ENCODE measurements around the gene POU2F1. TPM values are rescaled to one million over a fixed set of nuclear protein-coding genes. Genes with fewer than 3 reads are reported as not detected.

The POU2F1 gene
- total RNA-seq, 4 donors from 2014 or later = 8.7 to 34.0 (median 9.6) TPM

DNA sequence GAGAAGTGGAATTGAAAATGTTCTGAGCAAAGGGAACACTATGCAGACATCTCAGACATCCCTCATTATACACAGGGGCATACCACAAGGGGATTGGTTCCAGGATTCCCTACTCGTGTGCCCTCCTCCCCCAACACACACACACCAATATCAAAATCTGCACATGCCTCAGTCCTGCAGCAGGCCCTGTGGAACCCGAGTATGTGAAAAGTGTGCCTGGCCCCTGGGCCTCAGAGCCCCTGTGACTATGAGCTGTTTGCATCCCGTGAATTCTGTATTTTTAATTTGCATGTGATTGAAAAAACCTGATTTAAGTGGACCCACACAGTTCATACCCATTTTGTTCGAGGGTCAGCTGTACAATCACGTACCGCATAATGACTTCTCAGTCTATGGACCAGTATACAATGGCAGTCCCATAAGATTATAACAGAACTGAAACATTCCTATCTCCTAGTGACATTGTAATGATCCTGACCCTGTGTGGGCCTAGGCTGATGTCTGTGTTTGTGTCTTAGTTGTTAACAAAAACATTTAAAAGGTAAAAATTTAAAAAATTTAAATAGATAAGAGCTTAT is 11.3 kb downstream of the POU2F1 start:
- WGBS, 2 donors = 90% methylated on average over 6 of the region's 6 CpGs
- TF ChIP-seq POLR2A (IDR thresholded peaks at IDR 0.05) = no peak
- intact Hi-C loops (cut with DNase I; ENCODE audit: low total_unique reads) = no loop called here
- no peak for DNase-seq (ENCODE audit: low spot score in 2 of 2)
- no peak overlapping the region for H3K4me3 ChIP-seq (ENCODE audit: low read depth, poor library complexity, severe bottlenecking)

DNA sequence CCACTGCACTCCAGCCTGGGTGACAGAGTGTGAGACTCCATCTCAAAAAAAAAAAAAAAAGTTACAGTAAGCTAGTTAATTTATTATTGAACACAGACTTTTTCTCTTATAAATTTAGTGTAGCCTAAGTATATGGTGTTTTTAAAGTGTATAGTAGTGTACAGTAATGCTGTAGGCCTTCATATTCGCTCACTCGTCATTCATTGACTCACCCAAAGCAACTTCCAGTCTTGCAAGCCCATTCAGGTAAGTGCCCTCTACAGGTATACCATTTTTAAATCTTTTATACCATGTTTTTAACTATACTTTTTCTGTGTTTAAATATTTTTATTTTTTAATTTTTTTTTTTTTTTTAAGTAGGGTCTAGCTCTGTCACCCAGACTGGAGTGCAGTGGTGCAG is 12.1 kb downstream of the POU2F1 start:
- intact Hi-C loops (cut with DNase I; ENCODE audit: low total_unique reads) = no loop called here
- TF ChIP-seq CTCF (IDR thresholded peaks at IDR 0.05) = no peak
- no peak for TF ChIP-seq POLR2A (IDR thresholded peaks at IDR 0.05)
- 95 to 98% methylated on average over 2 of the region's 2 CpGs for WGBS, 2 donors
- no peak overlapping the region for H3K4me3 ChIP-seq (ENCODE audit: low read depth, poor library complexity, severe bottlenecking)
- no peak for DNase-seq (ENCODE audit: low spot score in 2 of 2)

GRCh38 chr1:167233373-167233772 is 12.7 kb downstream of the POU2F1 start:
- intact Hi-C loops (cut with DNase I; ENCODE audit: low total_unique reads) = no loop called here
- TF ChIP-seq POLR2A (IDR thresholded peaks at IDR 0.05) (no peak), CTCF (IDR thresholded peaks at IDR 0.05) (no peak)
- DNase-seq (ENCODE audit: low spot score in 2 of 2) = no peak
- 81 to 87% methylated on average over 1 of the region's 1 CpG for WGBS, 2 donors
- no peak overlapping the region for H3K4me3 ChIP-seq (ENCODE audit: low read depth, poor library complexity, severe bottlenecking)

DNA sequence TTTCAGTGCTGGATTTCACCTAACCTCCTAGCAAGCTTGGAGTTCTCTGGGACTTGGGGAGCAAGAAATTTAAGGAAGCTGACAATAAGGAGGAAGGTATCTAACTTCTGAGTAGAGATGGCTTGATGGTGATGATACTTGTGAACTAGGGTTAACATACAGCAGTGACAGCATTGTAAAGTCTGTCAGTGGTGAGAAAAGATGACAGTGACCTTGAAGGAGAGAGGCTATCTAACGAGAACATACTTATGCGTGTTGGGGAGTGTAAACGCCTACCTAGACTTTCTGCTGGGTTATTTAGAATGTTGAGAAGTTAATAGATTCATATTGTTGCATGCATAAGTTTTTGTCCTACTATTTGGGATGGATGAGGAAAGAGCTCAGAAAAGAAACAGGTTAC is 16.3 kb downstream of the POU2F1 start:
- H3K4me3 ChIP-seq (ENCODE audit: low read depth, poor library complexity, severe bottlenecking) = no peak overlapping the region
- intact Hi-C loops (cut with DNase I; ENCODE audit: low total_unique reads) = no loop called here
- no peak for TF ChIP-seq POLR2A (IDR thresholded peaks at IDR 0.05)
- TF ChIP-seq CTCF (IDR thresholded peaks at IDR 0.05) = no peak
- 92 to 94% methylated on average over 3 of the region's 3 CpGs for WGBS, 2 donors
- DNase-seq (ENCODE audit: low spot score in 2 of 2) = no peak

DNA sequence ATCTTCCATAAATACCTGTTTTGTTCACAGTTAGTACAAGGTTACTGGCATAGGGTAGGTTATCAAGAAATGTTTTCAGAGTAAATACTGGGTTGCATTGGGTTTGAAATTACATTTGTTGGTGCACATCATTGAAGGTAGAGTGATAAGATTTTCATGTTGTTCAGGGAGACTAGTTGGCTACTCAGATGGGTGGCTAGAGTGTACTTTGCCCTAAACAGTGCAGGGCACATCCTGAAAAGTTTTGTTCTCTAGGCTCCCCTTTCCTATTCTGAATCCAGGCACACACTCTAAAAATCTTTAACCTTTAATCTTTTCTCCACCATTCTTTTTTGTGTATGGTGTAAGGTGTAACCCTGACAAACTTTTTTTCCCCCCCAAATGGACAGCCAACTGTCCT is 18.0 kb downstream of the POU2F1 start:
- TF ChIP-seq CTCF (IDR thresholded peaks at IDR 0.05) = no peak
- TF ChIP-seq POLR2A (IDR thresholded peaks at IDR 0.05) = no peak
- no peak for DNase-seq (ENCODE audit: low spot score in 2 of 2)
- intact Hi-C loops (cut with DNase I; ENCODE audit: low total_unique reads) = no loop called here
- no peak overlapping the region for H3K4me3 ChIP-seq (ENCODE audit: low read depth, poor library complexity, severe bottlenecking)

- no peak overlapping the region for H3K4me3 ChIP-seq (ENCODE audit: low read depth, poor library complexity, severe bottlenecking)
- TF ChIP-seq CTCF (IDR thresholded peaks at IDR 0.05) (no peak), POLR2A (IDR thresholded peaks at IDR 0.05) (no peak)
- 91 to 93% methylated on average over 2 of the region's 2 CpGs for WGBS, 2 donors
- intact Hi-C loops (cut with DNase I; ENCODE audit: low total_unique reads) = no loop called here
- no peak for DNase-seq (ENCODE audit: low spot score in 2 of 2)
Observed at GRCh38 chr1:167239257-167239656, 18.6 kb downstream of the POU2F1 start.

All from lower leg skin (tissue), 4 donors.